Esophagus squamous epithelium (tissue), 4 donors: ENCODE results near the gene FMO4.

Source experiments
- POLR2A ChIP-seq, 4 donors: fragments of 450-650 bp; IDR thresholded peaks; one replicate each; pipeline ENCODE4 v1.6.1; 2017; ENCODE audit warnings: antibody characterized with exemption in 4 of 4, mild to moderate bottlenecking in 4 of 4, moderate library complexity in 3 of 4
- TF ChIP-seq, protein P1 (sequence below), 6 experiments: fragments of 450-650 bp in 4 of 6; fragments of 200-600 bp in 2 of 6; sonication (generic) in 2 of 6; IDR thresholded peaks; one replicate each; pipeline ENCODE4 v1.5.1; 2016 to 2019; ENCODE audit warnings: antibody characterized with exemption in 6 of 6, mild to moderate bottlenecking in 4 of 6, moderate library complexity in 4 of 6

DNA sequence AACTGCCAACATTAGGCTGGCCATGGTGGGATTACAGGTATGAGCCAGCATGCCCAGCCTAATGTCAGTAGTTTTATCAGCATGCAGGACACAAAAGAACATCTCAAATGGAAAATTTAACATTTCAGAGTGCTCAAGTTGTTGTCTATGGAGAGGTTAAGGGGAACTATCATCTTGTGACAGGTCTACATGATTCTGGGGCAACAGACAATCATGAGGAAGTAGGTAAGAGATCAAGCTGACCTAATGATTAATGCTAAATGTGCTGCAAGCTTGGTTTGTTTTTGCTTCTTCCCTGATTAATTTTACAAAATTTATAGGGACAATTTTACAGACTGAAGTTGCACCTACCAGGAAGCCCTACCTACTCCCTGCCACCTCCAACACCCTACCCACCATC lies 36.6 kb downstream of the FMO4 start:
- TF ChIP-seq POLR2A (IDR thresholded peaks at IDR 0.05), result no peak
- TF ChIP-seq, protein P1, sequence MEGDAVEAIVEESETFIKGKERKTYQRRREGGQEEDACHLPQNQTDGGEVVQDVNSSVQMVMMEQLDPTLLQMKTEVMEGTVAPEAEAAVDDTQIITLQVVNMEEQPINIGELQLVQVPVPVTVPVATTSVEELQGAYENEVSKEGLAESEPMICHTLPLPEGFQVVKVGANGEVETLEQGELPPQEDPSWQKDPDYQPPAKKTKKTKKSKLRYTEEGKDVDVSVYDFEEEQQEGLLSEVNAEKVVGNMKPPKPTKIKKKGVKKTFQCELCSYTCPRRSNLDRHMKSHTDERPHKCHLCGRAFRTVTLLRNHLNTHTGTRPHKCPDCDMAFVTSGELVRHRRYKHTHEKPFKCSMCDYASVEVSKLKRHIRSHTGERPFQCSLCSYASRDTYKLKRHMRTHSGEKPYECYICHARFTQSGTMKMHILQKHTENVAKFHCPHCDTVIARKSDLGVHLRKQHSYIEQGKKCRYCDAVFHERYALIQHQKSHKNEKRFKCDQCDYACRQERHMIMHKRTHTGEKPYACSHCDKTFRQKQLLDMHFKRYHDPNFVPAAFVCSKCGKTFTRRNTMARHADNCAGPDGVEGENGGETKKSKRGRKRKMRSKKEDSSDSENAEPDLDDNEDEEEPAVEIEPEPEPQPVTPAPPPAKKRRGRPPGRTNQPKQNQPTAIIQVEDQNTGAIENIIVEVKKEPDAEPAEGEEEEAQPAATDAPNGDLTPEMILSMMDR (IDR thresholded peaks at IDR 0.05), result no peak
